Myocyte (in vitro differentiated cells): Measurements from ENCODE around the gene GNPTG. TPM values are rescaled to one million over a fixed set of nuclear protein-coding genes. Genes with fewer than 3 reads are reported as not detected.

Experiments
- DNase-seq: peaks from one replicate; pipeline ENCODE4 v3.0.0-alpha.2; 2012; ENCODE audit warnings: low read depth
- total RNA-seq: library from RNA; depleted of rRNA; stranded (reverse); fragments of >200 nt; gene quantifications from 2 replicates; pipeline ENCODE4 v1.2.3, GENCODE V29; 2014

The GNPTG gene
- total RNA-seq, 1 donor from 2014 or later = 57.0 TPM

DNA sequence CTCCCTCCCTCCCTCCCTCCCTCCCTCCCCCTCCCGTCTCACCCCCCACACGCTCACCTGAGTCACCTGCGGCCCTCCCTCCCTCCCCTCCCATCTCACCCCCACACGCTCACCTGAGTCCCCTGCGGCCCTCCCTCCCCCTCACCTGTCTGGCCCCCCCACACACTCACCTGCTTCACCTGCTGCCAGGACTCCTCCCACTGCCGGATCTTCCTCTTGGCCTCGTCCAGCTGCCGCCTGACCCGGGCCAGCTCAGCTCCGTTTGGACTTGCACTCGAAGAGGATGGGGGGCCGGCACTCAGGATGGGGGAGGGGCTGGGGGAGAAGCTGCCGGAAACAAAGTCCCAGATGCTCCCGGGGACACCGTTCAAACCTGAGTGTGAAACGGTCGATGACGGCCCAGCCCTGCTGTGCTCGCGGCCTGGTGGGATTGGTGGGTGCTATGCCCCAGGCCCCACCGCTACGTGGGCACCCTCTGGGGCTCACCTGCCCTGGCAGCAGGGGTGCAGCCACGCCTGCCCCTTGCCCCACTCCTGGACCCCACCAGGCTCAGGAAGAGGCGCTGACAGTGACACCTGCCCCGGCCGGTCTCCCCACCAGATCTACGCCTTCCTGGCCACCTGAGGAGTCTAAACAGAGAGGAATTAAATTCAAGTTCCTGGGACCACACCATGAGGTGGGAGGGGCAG, 15.9 kb downstream of the GNPTG start:
- DNase-seq = no peak

DNA sequence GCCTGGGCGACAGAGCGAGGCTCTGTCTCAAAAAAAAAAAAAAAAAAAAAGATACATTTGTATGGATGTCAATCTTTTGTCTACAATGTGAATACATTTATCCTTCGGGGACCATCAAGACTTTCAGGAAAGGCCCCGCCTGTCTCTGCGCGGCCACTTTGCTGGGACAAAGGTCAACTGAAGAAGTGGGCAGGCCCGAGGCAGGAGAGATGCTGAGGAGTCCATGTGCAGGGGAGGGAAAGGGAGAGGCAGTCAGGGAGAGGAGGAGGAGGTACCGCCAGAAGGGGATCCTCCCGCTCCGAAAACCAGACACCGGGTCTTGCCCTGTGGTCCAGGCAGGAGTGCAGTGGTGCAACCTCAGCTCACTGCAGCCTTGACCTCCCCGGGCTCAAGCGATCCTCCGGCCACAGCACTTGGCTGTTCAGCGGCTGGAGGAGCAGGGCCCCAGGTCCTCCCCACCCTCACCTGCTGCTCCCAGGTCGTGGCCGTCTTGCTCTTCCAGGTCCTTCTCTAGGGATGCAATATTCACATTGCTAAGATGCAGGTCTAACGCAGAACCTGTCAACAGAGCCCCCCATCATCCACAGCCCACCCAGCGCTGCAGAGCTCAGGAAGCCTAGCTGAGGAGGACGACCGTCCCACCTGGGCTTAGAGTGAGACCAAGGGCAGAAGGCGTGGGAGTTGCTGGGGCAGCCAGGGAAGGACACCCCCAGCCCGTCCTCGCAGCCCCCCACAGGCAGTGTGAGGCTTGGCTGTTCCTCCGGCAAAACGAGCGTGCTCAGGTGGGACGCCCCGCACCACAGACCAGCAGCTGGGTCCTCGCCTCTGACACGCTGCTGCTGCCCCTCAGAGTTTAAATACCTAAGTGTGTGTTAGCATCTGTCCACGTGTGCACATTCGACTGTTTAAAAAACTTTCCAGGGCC, 19.6 kb downstream of the GNPTG start:
- DNase-seq = no peak

DNA sequence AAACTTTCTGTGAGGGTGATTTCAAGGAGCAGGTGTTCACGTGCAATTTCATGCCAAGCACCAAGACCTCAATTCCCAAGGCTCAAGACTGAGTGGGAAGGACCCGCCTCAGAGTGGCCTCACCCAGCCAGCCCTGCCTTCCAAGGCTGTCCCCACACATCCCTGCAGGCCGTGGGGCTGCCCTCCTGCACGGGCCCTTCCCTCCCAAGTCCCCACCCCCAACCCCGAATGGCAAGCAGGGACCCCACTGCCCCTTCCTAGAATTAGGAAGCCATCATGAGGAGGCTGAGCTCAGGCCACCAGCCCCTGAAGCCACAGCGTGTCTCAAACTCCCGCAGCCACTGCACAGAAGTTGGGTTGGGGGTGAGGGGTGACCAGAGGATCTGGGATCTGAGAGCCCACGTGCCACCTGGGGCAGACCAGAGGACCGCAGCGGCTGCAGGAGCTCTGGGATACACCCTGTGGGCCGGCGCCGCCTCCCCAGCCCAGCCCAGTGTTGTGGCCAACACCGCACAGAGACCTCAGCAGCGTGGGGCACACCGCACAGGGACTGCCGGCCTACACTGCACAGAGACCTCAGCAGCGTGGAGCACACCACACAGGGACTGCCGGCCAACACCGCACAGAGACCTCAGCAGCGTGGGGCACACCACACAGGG, 20.7 kb downstream of the GNPTG start:
- DNase-seq = no peak

DNA sequence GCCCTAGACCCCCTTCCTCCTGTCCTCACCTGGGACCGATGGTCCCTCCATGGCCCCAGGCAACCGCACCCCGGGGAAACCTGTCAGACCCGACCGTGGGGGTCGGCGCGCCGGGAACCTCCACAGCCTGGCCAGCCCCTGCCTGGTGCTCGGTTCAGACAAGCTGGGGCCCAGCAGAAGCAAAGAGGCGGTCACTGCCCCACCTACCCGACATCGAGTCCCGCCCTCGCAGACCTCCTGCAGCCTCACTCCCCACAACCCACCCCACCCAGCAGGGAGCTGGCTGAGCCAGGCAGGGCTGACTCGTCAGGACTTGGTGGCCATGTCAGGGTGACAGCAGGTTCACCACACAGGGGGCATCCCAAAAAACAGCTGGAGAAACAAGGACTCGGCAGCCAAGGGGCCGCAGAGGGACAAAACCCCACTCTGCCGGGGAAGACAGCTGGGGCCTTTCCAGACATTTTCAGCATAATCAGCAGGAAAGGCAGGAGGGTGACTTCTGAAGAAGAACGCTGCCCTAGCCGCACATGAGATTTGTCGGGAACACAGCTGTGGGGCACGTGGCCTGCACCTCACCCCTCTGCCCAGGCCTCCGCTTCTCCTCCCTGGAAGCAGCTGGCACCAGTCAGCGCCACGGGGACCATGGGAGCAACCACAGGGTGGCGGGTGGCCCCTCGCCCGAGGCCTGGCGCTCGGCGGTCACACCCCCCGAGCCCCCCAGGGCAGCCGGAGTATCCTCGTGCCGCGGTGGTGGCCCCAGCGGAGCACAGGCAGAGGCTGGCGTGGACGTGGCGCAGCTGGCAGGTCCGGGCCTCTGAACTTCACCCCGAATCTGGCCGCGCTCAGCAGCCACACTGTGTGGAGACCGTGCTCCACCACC, 22.9 kb downstream of the GNPTG start:
- peak; percentile 69 for DNase-seq

DNA sequence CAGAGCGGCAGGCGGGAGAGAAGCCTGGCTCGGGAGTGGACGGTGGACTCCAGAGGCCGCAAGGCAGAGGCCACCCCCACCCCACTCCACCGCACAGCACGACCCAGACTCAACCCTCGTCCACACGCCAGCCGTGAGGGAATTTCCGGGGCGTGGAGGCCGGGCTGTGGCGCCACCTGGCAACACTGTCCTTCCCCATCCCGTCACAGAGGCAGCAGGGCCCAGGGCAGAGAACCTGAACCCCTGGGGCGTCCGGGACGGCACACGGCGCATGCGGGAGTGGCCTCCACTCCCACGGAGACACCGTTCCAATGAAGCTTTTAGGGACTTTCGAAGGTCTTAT, 23.5 kb downstream of the GNPTG start:
- no peak for DNase-seq

DNA sequence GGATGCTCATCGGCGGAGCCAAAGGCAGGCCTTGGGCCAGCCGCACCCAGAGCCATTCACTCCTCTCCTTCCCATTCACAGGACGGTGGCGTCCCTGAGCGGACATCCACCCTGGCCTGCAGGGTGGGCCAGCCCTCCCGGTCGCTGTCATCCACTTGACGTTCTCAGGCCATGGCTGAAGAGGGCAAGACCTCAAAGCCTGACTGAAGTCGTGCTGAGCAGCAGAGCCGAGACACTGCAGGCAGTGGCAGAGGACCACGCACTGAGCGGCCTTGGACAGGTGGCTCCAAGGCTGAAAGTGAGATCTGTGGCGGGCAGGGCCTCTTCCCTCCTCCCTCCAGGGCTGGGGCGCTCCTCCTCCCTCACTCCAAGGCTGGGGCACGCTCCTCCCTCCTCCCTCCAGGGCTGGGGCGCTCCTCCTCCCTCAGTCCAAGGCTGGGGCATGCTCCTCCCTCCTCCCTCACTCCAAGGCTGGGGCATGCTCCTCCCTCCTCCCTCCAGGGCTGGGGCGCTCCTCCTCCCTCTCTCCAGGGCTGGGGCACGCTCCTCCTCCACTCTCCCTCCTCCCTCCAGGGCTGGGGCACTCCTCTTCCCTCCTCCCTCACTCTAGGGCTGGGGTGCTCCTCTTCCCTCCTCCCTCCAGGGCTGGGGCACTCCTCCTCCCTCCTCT, 24.1 kb downstream of the GNPTG start:
- DNase-seq = no peak

DNA sequence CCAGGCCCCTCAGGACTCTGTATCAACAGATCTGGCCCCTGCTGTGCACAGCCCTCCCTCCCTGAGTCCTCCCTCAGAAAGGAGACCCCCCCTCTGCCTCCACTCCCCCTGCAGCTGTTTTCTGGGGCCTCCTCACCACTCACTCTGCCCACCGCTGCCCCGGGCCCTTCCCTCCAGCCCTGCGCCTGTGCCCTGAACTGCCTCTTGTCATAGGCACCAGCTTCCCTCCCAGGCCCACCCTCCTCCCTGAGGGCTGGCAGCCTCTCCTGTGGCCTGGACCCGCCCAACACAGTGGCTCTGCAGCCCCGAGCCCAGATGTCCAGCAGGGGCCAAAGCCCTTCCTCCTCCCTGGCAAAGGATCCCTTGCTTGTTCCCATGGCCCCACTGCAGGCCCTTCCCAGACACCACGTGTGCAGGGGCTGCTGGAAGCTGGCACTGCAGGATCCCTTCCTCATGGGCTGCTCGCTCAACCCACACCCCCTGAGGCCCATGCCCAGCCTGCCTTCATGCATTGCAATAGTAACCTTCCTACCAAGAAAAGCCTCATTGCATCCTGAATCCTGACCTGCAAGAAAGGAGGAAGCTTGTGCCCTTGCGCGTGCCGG, 25.8 kb downstream of the GNPTG start:
- DNase-seq = peak; percentile 32

DNA sequence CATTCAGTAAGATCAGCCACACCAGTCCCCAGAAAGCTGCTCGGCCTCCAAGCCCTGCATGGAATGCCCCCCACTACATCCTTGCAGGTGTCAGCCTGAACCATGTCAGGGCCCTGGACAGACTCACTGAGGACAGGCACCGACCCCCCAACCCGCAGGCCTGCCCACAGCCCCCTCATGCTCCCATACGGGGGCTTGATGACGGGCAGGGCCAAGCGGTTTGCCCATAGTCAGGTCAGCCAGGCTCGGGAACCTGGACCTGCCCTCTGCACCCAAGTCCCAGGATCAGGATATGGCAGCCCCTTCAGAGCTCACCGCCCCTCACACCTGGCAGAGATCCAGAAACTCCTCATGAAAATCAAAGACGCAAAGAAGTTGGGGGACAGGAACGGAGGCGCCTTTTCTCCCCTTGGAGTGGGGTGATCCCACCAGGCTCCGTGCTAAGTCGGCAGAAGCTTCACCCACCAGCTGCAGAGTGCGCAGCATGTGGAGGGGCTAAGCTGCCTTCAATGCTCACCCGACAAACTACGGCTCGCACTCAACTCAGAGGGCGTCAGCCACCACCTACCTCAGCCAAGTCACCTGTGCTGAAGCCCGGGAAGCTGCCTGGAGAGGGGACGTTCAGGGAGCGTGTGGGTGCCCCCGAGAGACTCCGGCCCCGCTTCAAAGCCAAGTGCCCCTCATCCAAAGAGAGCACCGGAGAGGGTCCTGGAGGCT, 26.5 kb downstream of the GNPTG start:
- DNase-seq = no peak

DNA sequence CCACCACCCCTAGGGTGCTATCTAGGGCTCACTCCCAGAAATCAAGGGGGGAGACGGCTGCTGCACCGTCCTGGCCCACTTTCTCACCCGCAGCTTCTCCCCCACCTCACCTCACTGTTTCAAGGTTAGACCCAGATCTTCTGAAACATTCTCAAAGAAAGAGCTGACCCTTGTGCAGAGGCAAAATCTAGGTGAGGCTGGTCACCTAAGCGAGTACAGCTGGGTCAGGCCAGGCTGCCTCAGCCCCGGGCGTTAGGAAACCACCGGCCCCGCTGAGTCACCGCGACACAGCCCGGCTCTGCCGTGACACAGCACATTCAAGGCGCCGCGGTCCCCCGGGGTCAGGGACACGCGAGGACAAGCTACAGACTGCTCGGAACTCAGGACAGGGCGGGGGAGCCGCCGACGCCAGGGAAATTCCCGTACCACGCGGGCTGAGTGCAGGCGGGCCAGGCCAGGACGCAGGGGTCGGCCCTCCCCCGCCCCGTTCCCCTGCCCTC, 27.1 kb downstream of the GNPTG start:
- peak; percentile 78 for DNase-seq

DNA sequence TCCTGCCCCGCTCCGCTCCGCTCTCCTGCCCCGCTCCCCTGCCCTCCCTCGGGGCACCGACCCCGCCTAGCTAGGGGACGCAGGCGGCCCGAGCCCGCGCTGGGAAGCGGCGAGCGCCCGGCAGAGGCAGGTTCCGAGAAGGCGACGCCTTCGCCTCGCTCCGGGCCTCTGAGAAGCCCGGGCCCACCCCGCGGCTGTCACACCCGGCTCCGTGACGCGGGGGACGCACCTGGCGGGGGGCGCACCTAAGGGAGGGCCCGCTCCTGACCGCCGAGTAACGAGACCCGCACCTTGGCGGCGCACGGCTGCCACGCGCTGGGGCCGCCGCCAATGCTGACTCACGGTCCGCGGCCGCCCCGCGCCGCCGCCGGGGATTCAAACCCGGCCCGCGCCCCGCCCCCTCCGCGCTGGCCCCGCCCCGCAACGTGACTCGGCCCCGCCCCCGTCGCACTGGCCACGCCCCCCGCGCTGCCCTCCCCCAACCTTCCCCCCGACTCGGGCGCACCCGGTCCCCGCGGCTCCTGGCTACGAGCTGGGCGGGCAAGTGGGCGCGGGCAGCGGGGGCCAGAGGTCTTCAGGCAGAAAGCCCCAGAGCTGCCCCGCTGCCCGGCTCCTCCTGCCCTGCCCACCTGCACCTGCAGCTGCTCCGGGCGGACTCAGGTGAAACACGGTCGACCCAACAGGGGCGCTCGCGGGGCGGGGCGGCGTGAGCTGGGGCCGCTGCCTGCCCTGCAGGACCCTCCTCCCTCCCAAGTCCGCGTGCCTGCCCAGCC, 27.8 kb downstream of the GNPTG start:
- DNase-seq = peak; percentile 55

DNA sequence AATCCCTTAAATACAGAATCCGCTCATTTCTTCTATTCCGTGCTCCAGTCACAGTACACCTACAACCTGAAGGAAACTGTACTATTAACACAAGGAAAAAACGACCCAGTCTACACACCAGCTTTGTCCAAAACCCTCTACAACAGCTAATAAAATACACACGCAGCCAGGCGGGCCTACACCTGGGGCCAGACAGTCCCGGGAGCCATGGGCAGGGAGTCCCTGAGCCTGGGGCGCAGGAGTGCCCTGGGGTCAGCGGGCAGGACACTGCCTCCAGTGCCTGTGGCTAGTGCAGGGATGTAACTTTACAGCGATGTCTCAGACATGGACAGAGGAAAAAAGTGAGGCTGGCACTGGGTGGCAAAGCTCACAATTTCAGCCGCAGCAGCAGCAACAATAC, 28.5 kb downstream of the GNPTG start:
- DNase-seq = no peak

DNA sequence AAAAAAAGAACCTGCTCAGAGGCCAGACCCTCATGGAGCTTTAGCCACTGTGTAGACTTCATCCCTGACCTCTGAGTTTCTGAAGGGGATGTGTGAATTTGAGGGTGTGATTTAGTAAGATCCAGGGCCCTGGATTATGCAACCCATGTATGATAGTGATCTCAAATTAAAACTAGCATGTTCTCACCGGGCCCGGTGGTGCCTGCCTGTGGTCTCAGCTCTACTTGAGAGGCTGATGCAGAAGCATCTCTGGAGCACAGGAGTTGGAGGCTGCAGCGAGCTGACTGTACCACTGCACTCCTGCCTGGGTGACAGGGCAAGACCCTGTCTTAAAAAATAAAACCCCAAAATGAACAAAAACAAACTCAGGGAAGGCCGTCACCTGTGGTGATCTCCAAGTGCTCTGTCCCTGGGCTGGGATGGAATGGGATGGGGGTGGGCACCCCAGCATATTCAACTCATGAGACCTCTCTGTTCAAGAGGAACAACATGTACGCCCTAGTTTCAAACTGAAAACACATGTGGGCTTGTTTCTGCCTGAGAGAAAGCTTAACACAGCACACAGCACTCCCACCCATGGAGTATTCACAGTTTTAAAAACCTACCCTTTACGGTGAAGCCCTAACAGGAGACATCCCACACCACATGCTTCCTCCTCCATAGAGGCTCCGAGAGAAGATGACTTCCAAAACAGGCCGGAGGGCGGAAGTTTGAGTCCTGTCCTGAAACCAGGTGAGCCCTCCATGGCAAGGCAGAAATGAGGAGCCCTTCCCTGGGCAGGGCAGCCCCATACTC, 30.1 kb downstream of the GNPTG start:
- DNase-seq = no peak

DNA sequence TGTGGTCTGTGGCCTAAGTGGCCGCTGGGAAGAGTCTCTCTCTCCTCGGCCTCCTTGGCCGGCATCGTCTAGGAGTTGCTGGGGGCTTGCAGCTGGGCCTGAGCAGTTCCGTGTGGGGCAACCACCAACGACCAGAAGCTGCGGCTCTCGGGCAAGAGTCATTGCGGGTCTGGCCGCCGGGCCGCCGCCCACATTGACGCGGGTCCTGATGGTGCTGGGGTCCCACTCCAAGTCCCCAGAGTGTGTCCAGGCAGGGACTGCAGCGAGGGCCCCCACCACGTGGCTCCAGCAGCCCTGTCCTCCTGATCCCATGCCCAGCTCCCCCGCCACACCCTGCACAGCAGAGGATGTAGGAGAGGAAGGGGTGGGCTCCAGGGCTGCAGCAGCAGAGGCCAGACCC, 31.8 kb downstream of the GNPTG start:
- DNase-seq = no peak

DNA sequence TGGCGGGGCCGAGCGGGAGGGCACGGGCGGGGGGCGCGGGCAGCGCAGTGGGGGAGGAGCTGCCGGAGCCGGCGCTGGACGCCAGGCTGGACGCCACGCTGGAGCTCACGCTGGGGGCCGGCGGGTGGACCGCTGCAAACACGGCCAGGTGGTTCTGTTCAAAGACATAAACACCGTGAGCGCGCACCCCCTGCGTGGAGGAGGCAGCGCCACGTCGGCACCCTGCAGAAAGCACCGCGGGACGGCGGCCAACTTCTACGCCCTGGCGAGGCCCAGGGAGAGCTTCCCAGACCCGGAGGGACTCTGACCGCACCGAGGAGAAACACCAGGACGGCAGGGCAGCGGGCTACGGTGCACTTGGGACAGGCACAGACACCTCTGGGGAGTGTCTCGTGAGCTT, 33.5 kb downstream of the GNPTG start:
- no peak for DNase-seq

DNA sequence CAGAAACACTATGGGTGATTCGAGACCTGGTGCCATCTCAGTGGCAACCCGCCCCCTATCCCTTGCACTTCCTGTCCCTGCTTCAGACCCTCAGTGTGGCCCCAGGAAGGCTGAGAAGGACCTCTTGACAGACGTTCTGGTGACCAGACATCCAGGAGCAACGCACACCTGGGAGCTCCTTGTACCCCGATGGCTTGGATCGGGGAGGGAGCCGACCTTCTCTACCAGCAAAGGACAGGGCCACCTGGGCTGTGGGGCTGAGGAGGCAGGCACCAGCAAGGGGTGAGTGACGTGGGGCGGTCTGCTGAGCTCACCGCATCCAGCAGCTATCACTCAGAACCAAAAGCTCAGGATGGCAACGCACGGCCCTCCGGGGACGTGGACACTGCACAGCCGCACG, 35.6 kb downstream of the GNPTG start:
- no peak for DNase-seq

DNA sequence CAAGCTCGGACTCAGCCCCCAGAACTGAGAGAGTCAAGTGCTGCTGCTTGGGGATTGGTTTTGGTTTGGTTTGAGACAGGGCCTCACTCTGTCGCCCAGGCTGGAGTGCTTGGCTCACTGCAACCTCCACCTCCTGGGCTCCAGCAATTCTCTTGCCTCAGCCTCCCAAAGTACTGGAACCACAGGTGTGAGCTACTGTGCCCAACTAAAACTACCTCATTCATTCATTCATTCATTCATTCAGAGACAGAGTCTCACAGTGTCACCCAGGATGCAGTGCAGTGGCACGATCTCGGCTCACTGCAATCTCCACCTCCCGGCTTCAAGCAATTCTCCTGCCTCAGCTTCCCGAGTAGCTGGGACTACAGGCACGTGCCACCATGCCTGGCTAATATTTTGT, 38.0 kb downstream of the GNPTG start:
- no peak for DNase-seq

DNA sequence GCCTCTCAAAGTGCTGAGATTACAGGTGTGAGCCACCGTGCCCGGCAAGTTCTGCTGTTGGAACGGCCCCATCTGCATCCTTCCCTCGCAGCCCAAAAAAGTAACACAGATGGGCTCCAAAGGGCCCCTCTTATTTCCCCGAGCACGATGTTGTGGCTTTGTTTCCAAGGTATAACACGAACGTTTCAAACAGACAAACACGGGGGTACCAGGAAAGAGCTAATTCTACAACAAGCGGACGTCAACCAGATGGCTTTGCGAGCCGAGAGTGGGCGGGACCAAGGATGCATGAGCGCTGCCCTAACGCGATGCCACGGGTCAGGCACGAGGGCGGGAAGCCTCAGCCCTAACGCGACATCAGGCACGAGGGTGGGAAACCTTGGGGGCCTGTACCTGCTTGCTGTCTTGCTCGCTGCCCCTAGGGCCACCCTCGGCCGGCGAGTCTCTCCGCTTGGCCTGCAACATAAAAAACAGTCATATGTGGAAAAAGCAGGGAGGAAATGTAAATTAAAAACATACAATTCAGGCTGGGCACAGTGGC, 38.6 kb downstream of the GNPTG start:
- DNase-seq = no peak
